SKM-1 (cell line): ENCODE results near the gene ADGRE1.
"Not testable (repeated sequence)": the region's sequence is repeated elsewhere in the genome, so short reads cannot be mapped to it uniquely, and the experiment has no call there.

Experiments used
- DNase-seq: peaks from one replicate; lab custom pipeline; 2025; ENCODE audit not compliant: unreplicated experiment; lab: John Stamatoyannopoulos, UW

ADGRE1 gene

DNA sequence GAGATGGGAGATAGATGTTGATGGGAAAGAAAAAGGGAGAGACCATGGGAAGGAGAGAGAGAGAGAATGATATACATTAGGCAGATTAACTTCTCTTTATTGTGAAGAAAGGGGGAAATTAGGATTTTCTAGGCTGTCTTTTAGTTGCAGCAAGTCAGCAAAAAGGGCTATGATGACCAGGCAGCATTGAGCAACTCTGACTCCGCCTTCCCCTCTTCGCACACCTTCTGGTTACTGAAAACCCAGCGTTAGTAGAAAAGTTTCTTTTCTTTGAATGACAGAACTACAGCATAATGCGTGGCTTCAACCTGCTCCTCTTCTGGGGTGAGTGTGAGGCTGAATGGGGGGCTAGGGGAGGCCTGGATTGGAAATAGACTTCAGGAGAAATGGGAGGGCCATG, at the start of gene ADGRE1:
ADGRE1 (plus strand) TSS at position 264 of the 400 bp plus-strand sequence; CDS start at position 294, 30 bp downstream.
- DNase-seq = peak; percentile 44

- DNase-seq = no peak
These were observed 49.2 kb upstream of the ADGRE1 start for GRCh38 chr19:6838062-6838655.

DNA sequence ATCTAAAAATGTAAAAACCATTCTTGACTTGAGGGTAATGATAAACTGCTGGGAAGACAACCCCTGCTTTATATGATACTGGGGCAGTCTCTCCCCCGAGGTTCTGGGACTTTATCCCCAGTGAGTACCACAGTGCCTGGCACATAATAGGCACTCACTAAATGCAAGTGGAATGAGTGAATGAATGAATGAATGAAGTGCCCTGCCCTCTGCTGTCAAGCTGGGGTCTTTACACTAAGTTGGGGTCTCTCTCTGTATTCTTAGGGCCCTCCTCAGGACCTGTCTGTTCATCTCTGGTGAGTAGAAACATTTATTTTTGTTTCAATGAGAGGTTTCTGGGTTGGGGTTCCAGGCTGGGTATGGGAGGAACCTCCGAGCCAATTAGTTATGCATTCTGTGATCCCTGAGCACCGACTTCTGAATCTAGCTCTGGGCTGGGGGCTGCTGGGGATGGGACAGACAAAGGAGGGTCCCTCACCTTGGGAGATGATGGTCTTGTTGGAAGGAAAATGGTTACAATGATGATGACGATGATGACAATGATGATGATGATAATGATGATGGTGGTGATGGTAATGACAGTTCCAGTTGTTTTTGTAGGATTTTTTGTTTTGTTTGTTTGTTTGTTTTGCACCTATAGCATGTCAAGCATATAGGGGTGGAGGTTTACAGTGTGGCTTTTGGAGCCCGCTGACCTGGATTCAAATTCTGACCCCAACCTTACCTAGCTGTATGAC, 44.3 kb upstream of the ADGRE1 start:
- DNase-seq = no peak

GRCh38 chr19:6847828-6848200, 39.6 kb upstream of the ADGRE1 start:
- no peak for DNase-seq

DNA sequence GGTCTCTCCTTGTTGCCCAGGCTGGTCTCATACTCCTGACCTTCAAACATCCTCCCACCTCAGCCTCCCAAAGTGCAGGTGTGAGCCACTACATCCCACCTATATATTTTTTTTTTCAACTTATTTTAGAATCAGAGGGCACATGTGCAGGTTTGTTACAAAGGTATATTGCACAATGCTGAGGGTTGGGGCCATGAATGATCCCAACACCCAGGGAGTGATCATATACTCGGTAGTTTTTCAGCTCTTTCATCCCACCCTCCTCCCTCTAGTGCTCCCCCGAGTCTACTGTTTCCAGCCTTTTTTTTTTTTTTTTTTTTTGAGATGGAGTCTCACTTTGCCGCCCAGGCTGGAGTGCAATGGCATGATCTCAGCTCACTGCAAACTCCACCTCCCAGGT, 38.4 kb upstream of the ADGRE1 start:
- DNase-seq = no peak

- DNase-seq = no peak
These were observed 37.5 kb upstream of the ADGRE1 start for GRCh38 chr19:6849876-6850275.

DNA sequence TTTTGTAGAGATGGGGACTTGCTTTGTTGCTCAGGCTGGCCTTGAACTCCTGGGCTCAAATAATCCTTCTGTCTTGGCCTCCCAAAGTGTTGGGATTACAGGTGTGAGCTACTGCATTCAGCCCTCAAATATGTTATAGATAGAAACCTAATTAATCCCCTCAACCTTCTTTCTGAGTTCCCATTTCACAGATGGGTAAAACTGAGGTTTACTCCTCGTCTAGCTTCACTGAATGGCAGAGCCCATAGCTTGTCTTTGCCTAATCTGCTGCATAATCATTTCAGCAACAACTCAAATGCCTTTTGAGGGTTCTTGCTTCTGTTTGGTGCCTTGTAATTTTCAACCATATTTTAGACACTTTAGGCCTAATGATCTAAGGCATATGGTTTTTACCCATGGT, 36.0 kb upstream of the ADGRE1 start:
- no peak for DNase-seq

GRCh38 chr19:6852001-6852400, 35.4 kb upstream of the ADGRE1 start:
- no peak for DNase-seq

- no peak for DNase-seq
These were observed 33.5 kb upstream of the ADGRE1 start for GRCh38 chr19:6853868-6854267.

DNA sequence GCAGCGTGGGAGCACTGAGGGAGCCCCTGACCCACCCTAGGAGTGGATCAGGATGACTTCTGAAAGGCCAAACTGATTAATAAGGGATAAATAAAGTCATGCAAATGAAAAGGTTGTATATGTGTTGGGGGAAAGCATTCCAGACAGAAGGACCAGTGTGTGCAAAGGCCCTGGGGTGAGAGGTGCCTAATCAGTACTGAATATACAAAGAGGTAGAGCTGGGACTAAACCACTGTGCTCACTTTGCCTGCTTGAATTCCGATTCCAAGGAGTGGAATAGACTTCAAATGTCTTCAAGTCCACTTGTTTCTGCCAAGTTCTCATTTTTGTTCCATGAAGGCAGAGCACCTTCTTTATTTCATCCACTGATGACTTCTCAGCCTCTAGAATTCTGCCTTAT, 32.6 kb upstream of the ADGRE1 start:
- DNase-seq = no peak

GRCh38 chr19:6856749-6857372, 30.5 kb upstream of the ADGRE1 start:
- DNase-seq = no peak

DNA sequence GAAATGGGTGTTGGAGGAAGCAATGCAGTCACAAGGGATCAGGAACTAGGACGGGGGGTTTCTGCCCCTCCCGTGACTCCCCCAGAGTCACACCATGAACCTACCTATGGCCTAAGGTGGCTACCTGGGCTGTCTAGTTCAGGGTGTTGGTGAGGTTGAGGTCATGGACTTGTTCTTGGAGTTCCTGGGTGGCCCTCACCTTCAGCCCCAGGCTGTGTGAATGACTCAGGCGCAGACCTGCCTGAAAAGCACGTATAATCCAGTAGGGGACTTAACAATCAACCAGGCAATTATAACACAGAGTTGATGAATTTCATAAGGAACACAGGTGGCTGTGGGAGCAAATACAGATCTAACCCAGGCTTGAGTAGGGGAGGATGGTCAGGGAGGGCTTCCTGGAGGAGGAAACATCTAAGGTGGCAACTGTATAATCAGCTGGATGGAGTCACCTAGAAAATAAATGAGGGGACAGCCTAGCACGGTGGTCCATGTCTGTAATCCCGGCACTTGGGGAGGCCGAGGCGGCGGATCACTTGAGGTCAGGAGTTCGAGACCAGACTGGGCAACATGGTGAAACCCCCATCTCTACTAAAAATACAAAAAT, 25.6 kb upstream of the ADGRE1 start:
- no peak for DNase-seq

- peak; percentile 89 for DNase-seq
These were observed 24.7 kb upstream of the ADGRE1 start for GRCh38 chr19:6862673-6863078.

DNA sequence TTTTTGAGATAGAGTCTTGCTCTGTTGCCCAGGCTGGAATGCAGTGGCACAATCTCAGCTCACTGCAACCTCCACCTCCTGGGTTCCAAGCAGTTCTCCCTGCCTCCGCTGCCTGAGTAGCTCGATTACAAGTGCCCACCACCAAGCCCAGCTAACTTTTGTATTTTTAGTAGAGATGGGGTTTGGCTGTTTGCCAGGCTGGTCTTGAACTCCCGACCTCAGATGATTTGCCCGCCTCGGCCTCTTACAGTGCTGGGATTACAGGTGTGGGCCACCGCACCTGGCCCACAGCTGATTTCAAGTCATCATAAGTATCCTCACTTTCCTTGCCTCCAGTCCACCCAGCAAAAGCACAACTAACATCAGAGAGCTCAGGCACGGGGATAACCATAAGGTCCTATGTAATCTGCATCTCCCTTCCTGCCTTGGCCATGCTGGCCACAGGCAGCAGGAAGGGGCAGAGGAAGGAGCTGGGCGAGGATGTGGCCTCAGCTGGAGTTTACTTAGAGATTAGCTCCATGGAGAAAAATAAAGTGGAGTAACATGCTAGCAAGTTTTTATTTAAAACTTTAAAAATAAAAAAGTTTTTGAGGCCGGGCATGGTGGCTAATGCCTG, 22.9 kb upstream of the ADGRE1 start:
- DNase-seq = no peak

GRCh38 chr19:6865849-6866248, 21.5 kb upstream of the ADGRE1 start:
- DNase-seq = no peak

GRCh38 chr19:6866741-6867151, 20.6 kb upstream of the ADGRE1 start:
- no peak for DNase-seq

DNA sequence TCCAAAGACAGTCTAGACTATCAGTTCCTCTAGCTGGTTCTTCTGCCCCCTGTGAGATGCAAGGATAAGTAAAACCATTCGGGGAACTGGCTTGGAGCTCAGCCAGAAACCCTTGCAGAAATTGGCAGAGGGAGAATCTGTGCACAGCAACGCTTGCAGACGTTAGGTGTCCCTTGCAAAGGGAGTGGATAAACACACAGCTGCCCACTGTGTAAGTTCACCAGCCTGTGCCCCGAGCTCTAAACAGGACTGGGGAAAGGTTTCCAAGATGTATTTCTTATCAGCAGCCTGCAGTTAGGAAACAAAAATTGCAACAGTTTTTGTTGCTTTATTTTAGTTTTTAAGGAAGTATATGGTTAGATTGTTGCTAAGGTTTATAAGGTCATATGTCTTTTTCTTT, 19.0 kb upstream of the ADGRE1 start:
- peak; percentile 56 for DNase-seq

GRCh38 chr19:6869151-6869882, 18.1 kb upstream of the ADGRE1 start:
- DNase-seq = not testable (repeated sequence)

DNA sequence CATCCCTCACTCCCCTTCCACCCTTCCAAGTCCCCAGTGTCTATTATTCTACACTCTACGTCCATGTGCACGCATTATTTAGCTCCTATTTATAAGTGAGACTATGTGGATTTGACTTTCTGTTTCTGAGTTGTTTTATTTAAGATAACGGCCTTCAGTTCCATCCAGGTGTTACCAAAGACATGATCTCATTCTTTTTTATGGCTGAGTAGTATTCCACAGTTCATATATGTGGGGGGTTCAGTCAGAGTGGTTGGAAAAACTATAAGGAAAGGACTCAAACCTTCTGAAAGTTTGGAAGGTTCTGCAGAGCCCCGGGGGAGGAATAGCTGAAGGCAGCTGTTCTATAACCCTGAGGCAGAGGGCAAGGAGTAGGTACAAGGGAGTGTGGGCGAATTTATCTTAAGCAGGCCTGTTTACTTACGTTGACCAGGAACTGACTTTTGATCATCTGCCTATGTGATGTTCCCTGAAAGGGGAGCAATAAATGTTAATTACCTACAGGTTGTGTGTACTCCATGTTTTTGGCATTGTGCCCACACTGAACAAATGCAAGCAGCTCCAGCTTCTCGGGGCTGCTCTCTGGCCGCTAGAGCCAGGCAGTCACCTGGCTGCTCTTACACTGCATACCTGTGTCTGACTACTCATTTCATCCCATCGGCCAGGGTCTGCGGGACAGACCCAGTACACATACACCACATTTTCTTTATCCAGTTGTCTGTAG, 13.5 kb upstream of the ADGRE1 start:
- no peak for DNase-seq

GRCh38 chr19:6875218-6875617, 12.2 kb upstream of the ADGRE1 start:
- no peak for DNase-seq
